Measurements from ENCODE around the gene MRPS7.

Gene MRPS7

DNA sequence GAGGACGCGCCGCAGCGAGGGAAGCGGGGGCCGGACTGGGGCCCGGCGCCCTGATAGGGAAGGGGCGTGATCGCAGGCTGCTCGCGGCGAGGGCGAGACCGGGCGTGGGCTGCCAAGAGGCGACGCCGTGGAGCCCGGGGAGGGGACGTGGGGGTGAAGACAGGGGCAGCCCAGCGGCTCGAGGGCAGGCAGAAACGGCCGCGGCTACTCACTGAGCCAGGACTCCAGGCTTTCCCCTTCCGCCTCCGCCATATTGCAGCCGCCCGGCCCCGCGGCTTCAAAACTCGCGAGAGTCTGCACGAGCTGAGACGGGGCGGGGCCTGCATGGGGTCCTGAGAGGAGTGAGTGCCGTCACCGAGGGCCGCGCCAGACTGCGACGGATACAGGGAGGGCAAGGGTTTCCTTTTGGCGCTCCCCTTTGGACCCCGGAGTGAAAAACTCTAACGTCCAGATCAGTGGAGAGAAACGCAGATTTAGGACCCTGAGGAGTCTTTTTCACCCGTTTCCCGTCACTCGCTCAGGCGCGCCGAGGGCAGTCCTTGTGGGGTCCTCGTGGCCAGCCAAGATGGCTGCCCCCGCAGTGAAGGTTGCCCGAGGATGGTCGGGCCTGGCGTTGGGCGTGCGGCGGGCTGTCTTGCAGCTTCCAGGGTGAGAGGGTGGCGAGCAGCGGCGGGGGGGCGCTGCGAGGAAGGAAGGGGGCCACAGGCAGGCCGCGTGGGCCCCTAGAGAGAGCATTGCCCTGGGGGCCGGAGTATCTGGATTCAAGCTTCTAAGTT is at the start of gene MRPS7, which contains the start of gene GGA3:
Gene MRPS7, plus strand, starts transcription at position 544 of the 776 bp plus-strand sequence. Its CDS starts 22 bp downstream, at position 566.
Gene GGA3, minus strand, starts transcription at position 271 of the 776 bp plus-strand sequence. Its CDS starts 19 bp downstream, at position 252.
- peak; percentile 88 for DNase-seq (ENCODE audit: low read depth in 2 of 2)

DNA sequence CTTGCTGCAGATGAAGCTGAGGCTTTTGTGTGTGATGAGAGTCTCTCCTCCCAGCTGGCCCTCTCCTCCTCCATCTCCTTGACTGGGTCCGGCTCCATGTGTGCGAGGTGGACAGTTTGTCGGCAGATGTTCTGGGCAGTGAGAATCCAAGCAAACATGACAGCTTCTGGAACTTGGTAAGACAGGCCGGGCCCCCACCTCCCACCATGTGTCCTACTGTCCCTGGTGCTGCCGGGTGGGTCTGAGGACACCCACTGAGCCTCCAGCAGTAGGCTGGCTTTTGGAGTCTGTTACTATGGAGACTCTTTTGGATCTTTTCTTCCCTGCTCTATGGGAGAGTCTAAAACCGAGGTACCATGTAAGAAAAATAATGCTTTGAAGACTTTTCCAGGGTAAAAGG is 43.5 kb upstream of the MRPS7 start:
- DNase-seq (ENCODE audit: low read depth in 2 of 2) = no peak

DNA sequence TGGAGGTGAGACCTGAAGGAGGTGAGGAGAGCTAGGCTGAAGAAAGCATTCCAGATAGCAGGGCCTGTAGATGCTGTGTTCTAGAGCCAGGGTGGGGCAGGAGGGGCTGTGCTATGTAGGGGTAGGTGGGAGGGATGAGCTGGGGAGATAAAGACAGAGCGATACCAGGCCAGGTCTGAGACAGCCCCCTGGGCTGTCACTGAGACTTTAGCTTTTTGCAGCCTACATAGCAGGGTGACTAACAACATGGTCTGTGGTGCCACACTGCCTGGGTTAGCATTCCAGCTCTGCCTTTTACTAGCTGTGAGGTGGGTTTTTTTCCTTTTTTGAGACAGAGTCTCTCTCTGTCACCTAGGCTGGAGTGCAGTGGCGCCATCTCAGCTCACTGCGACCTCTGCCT is 41.9 kb upstream of the MRPS7 start:
- no peak for DNase-seq (ENCODE audit: low read depth in 2 of 2)

DNA sequence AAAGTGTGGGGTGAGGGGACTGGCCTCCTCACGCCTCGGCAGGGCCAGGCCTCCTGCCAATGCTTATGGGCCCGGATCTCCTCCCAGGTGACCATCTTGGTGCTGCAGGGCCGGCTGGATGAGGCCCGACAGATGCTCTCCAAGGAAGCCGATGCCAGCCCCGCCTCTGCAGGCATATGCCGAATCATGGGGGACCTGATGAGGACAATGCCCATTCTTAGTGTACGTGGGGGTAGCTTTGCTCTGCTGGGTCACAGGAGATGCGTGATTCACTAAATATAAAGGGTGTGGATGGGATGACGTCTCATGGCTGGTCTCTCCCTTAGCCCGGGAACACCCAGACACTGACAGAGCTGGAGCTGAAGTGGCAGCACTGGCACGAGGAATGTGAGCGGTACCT is 36.7 kb upstream of the MRPS7 start:
- no peak for DNase-seq (ENCODE audit: low read depth in 2 of 2)

DNA sequence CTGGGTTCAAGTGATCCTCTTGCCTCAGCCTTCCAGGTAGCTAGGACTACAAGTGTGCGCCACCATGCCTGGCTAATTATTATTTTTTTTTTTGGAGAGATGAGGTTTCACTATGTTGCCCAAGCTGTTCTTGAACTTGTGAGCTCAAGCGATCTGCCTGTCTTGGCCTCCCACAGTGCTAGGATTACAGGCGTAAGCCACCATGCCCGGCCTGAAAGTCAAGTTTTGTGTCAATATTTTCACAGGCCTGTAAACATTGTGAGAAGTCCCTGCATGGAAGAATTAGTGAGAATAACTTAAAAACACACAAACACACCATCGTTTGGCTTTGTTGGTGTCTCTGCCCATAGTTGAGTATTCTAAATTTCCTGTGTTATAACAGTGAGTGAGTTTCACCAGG is 34.0 kb upstream of the MRPS7 start:
- DNase-seq (ENCODE audit: low read depth in 2 of 2) = no peak

DNA sequence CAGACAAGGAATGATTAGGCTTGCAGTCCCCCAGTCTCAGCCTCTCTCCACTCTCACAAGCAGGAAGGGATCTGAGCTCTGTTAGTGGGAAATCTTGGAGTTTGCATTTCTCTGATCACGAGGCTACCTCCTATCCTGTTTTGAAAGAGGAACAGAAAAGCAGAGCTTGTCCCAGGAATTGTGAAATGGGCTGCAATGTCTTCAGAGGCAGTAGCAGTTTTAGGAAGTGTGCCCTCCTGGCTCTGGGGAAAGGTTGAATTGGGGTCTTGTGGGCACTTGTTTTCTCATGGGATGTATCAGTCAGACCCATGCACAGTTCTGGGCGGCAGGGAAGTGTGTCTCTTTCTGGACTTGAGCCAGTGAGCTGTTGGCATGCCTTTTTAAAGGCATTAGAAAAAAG is 33.4 kb upstream of the MRPS7 start:
- no peak for DNase-seq (ENCODE audit: low read depth in 2 of 2)

DNA sequence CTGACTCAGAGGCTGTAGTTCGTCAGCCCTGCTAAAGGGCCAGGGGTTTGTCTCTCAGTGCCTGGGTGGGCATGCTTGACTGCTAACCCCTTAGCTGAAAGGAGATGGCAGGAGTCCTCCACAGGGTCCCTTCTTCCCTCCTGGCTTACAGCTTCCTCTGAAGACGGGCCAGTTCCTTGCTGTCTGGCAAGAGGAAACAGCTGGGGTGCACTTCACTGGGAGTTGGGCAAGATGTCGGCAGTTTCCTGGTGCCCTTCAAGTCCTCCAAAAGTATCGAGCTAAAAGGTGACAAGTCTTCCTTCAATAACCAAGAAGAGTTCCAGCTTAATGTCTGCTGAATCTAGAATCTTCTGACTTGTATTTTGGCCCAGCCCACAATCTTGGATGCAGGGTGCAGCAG is 32.8 kb upstream of the MRPS7 start:
- DNase-seq (ENCODE audit: low read depth in 2 of 2) = no peak

DNA sequence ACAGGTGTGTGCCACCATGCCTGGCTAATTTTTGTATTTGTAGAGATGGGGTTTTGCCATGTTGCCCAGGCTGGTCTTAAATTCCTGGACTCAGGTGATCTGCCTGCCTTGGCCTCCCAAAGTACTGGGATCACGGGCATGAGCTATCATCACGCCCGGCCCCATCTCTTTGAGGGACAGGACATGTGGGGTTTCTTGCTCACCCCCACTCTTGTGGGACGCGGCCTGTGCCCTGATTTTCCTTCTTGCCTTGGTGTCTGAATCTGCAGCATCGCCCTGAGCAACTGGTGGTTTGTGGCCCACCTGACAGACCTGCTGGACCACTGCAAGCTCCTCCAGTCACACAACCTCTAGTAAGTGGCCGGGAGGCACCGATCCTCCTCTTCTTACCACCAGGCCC is 30.6 kb upstream of the MRPS7 start:
- DNase-seq (ENCODE audit: low read depth in 2 of 2) = no peak

DNA sequence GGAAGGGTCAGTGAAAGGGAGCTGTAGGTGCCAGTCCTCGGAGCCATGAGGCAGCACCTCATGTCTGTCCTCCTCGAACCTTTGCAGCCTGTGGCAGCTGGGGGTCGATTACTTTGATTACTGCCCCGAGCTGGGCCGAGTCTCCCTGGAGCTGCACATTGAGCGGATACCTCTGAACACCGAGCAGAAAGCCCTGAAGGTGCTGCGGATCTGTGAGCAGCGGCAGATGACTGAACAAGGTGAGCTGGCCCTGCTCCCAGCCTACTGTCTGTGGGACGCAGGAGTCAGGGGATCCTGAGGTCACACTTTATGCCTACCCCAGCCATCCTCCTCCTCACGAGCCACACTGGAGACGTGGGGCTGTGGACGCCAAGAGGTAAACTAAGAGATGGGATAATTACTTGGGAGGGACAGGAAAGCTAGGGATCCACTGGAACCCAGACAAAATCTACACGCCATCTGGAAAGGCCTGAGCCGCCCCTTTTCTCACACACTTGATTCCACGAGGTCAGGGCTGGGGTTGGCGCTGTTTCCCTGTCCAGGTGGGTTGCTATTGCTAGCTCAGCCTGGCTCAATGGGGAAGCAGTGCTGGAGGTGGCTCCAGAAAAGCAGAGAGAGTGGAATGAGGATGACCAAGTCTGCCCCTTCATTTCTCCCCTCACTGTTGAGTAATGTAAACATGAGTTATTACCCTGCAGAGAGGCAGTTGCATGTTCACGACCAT is 29.8 kb upstream of the MRPS7 start:
- no peak for DNase-seq (ENCODE audit: low read depth in 2 of 2)

DNA sequence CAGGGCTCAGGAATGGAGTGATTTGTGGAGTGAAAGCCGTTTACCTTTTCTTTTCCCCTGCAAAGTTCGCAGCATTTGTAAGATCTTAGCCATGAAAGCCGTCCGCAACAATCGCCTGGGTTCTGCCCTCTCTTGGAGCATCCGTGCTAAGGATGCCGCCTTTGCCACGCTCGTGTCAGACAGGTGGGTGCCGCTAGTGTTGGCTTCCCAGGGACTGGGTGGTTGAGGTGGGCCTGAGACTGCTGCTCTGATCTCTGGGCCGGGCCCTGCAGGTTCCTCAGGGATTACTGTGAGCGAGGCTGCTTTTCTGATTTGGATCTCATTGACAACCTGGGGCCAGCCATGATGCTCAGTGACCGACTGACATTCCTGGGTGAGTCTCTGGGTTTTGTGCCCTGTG is 28.9 kb upstream of the MRPS7 start:
- no peak for DNase-seq (ENCODE audit: low read depth in 2 of 2)

DNA sequence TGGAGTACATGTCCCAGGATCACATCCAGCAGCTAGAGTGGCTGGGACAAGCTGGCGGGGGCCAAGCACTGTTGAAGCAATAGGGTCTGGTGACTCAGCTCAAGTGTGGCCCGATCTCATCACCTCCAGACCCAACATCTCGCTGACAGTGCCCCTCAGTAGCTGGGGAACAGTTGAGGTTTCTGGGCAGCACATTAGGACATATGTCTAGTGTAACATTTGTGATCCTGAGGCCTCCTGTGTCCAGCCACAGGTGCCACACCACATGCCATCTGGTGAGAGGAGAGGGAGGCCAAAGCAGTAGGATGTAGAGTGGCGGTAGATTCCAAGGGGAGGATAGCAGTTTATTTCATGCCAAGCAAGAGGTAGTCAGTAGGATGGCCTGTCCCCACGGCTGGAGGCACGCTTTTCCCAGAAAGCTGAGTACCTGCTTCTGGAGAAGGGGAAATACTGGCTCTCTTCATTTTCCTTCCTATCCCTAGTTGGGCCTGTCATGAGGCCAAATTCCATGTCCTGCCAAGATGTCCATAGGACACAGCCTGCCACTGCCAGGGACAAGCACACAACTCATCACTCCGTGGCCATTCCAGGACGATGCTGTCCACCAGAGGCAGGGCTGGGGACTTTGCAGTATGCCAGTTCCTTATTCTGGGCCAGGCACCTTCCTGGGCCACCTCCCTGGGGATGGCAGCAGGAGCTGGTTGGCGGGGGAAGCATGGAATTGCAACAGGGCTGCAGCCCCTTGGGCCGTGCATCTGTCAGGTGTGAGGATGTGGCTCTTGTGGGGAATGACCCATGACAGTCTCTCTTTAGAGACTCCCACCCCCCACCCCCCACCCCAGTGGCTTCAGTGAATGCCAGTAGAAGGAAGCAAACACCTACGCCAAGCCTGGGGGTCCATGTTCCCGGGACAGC is 24.3 kb upstream of the MRPS7 start:
- no peak for DNase-seq (ENCODE audit: low read depth in 2 of 2)

DNA sequence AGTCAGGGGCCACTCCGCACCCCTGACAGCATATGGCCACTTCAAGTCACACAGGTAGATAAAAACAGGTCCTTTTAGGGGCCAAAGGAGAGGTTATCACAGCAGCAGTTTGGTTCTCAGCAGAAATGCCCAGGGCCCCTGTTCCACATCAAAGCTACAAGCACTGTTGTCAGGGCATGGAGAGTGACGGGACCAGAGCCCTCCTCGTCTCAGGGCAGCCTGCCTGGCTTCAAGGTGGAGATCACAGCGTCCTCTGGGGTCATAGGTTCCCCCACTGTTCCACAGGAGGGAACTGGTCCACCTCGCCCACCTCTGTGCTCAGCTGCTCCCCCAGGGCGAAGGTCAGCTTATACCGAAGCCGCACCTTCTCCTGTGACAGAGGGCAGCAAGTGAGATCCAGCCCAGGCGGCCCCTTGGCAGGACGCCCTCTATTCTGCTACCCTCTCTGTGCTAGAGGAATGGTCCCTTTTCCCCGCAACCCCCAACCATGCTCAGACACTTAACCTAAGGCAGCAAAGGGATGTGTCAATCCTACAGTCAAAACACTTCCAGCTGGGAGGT is 23.6 kb upstream of the MRPS7 start:
- no peak for DNase-seq (ENCODE audit: low read depth in 2 of 2)

DNA sequence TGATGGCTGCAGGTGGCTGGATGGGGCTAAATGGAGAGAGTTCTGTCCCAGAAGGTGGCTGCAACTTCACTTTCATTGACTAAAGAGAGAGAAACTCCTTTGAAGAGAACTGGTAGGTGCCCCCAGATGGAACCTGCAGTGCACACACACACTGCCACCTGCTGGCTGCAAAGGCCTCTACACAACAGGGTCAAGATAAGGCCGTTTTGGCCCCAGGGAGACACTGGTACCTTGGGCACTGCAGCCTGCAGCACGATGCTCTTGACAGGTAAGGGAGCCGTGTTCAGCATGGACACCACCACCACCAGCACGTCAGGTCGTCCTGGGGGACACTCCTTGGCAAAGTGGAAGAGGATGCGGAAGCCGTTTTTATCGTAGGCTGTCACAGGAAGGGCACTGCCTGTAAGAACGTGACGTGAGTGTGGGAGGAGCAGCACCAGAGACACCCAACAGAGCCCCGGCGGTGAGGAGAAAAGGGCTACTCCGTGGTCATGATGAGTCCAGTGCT is 22.9 kb upstream of the MRPS7 start:
- DNase-seq (ENCODE audit: low read depth in 2 of 2) = peak in 1 of 2 donors; percentile 51

DNA sequence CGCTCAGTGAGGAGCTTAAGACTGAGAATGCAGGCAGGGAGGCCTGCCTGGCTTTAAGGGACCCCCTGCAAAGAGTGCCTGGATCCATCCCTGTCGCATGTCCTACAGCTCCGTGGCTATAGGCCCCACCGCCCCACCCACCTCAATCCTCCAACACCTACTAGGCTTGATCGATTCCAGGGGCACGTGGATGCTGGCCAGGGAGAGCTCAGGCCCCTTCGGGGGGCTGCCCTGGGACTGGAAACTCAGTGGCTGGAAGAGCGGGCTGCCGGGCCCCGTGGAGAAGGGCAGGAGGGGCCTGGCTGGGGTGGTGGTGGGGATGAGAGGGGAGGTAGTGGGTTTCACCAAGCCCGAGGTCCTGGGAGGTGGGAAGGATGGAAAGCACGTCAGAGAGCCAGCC is 22.5 kb upstream of the MRPS7 start:
- DNase-seq (ENCODE audit: low read depth in 2 of 2) = no peak

DNA sequence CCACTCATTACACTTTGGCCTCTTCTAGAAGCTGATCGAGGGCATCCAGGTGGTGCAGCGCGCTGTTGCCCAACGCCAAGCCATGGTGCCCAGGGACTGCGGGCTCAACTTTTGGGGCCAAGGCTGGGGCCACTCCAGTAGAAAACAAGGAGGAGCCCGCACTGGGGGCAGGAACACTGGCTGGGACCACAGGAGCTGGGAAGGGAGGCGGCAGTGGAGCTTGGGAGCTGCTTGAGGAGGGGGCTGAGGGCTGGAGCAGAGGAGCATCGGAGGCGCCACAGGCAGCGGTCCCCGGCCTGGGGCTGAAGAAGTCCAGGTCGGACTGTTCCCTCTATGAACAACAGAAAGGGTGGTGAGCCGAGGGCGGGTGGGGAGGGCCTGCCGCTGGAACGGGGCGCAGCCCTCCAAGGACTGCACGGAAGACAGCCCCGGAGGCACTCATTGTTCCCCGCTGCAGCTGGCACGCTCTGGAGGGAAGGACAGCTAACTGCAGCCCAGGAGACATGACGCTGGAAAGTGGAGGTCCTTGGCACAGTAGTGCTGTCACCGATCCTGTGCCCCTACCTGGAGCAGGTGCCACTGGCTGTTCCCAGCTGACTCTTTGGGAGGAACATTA is 21.8 kb upstream of the MRPS7 start:
- no peak for DNase-seq (ENCODE audit: low read depth in 2 of 2)

DNA sequence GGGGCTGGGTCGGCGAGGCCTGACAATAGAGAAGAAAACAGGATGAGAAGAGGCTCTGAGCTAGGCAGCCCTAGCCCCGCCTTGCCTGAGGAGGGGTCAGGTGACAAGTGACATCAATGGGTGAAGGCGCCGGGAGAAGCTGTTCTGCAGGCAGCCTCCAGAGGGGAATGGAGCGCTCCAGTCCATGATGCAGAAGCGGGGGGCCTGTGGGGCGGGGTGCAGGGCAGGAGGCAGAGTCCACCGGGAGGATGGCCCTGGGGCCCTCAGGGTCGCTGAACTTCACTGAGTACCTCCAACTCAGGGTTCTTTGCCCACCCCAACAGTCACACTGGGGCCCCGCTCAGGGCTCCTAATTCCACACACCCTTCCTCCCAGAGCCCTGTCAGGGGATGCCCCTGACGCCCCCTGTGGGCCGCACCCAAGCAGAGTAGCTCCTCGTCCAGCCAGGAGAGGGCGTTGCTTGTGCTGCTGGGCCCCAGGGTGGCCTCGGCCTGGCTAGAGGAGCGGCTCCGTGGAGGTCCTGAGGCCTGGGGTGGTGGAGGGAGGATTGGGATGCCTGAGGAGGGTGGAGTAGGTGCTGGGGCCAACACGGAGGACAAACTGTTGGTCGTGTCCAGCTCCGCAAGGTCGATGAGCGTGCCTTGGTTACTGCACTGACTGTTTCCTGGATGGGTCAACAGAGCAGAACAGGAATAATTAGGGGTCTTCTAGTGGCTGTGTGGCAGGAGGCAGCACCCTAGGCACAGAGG is 21.1 kb upstream of the MRPS7 start:
- no peak for DNase-seq (ENCODE audit: low read depth in 2 of 2)

DNA sequence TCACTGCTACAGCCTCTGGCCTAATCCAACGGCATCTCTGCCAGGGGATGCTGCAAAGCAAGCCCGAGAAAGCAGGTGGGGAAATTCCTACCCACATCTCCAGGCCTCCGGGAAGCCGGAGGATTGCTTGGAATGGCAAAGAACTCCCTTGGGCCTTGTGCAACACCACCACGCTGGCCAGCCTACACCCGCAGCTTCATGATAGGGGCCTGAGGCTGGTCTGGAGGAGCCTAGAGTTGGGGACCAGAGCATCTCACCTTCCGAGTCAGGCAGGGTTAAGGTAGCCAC is 20.6 kb upstream of the MRPS7 start:
- no peak for DNase-seq (ENCODE audit: low read depth in 2 of 2)

DNA sequence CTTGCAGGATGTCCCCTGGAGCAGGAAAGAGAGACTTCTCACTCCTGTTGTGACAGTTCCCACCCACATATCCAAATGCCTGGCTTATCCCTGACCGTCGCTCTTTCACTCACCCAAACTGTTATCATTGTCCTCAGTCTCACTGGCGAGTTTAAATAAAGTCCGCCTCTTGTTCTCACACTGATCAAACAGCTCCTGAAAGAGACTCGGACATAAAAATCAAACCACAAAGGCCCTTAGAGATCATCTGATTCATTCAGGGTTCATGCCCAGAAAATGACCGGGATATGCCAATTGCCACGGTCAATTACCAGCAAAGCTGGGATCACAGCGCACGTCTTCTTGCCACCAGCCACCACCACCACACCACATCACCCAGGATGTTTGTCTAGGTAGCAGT is 20.2 kb upstream of the MRPS7 start:
- DNase-seq (ENCODE audit: low read depth in 2 of 2) = no peak

DNA sequence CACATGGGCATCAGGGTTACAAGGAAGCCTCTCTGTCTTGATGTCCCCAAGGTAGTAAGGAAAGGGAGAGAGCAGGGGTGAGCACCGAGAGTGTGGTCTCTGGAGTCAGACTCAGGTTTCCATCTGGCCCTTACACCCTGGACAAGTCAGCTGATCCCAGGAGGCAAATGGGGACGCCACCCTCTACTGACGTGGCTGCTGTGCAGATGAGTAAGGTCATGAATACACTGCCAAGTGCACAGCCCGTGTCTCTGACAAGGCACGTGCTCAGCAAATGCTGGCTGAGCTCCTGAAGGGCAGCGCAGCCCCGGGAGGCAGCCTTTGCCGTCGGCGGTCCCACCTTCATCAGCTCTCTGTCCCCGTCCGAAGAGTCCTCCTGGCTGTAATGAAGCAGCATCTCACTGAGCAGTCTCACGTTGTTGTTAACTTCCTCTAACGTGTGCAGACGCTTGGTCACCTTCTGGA is 19.7 kb upstream of the MRPS7 start:
- DNase-seq (ENCODE audit: low read depth in 2 of 2) = no peak

DNA sequence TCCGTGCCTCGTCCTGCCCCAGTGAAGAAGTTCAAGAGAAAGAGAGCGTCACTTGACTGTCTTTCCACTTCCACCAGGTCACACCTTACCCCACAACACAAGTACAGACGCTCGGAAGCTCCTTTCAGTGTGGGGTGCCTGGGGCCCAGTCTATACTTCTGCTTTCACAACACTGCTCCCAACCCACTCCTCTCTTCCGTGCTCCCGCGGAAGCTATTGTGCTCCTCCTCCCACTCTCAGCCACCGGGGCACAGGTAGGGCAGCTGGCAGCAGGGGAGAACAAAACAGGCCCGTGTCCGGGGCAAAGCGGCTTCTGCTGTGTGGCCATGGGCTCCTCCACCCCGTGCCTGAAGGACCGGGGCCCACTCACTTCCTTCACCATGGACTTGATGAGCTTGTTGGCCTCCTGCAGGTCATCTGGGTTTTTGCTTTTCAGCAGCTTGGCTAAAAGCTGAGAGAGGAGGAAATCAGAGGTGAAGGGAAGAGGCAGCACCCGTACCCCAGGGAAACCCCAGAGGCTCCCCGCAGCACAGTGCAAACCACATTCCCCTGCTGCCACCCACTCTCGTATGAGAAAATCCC is 19.1 kb upstream of the MRPS7 start:
- DNase-seq (ENCODE audit: low read depth in 2 of 2) = no peak

Data from stimulated activated CD4-positive, alpha-beta T cell treated with anti-CD3 and anti-CD28 coated beads, Interleukin-1b, Interleukin-23, amount 100 ng/mL, for 1 hour (primary cell).